ENCODE results near the gene EXT2. TPM values are rescaled to one million over a fixed set of nuclear protein-coding genes. Genes with fewer than 3 reads are reported as not detected.

Gene EXT2
- total RNA-seq, 1 donor from 2014 or later, result 24.5 TPM

- H3K4me1 ChIP-seq, result peaks cover 13% of the 10 kb centered on the region
- no peak overlapping the region for H3K27ac ChIP-seq (replicated peaks)
- intact Hi-C loops (cut with micrococcal nuclease), result loop anchor here (10.0 kb wide), 1 partner anchor 64 kb away; no protein-coding TSS in a partner anchor
- H3K9me3 ChIP-seq (replicated peaks), result peaks cover 18% of the 10 kb centered on the region
- no peak overlapping the region for H3K4me3 ChIP-seq
- no peak for TF ChIP-seq CTCF (IDR thresholded peaks at IDR 0.05; ENCODE audit: borderline replicate concordance)
- DNase-seq, result no peak
- peaks cover 27% of the 10 kb centered on the region for H3K36me3 ChIP-seq
- no peaks in the 10 kb centered on the region for H3K27me3 ChIP-seq (ENCODE audit: low read depth)
Measured at GRCh38 chr11:44190883-44191230, 95.4 kb downstream of the EXT2 start.

GRCh38 chr11:44191322-44192016, 96.0 kb downstream of the EXT2 start:
- Histone ChIP-seq H3K27me3 (ENCODE audit: low read depth) (no peaks in the 10 kb centered on the region), H3K4me1 (peaks cover 13% of the 10 kb centered on the region), H3K36me3 (peaks cover 27% of the 10 kb centered on the region), H3K9me3 (replicated peaks) (peaks cover 23% of the 10 kb centered on the region), H3K27ac (replicated peaks) (no peak overlapping the region), H3K4me3 (no peak overlapping the region)
- intact Hi-C loops (cut with micrococcal nuclease), result loop anchor here (10.0 kb wide), 1 partner anchor 63 kb away; no protein-coding TSS in a partner anchor
- TF ChIP-seq CTCF (IDR thresholded peaks at IDR 0.05; ENCODE audit: borderline replicate concordance), result no peak
- no peak for DNase-seq

- intact Hi-C loops (cut with micrococcal nuclease), result loop anchor here (10.0 kb wide), 1 partner anchor 63 kb away; no protein-coding TSS in a partner anchor
- Histone ChIP-seq H3K4me1 (peaks cover 13% of the 10 kb centered on the region), H3K4me3 (no peak overlapping the region), H3K27ac (replicated peaks) (no peak overlapping the region), H3K27me3 (ENCODE audit: low read depth) (no peaks in the 10 kb centered on the region), H3K36me3 (peaks cover 27% of the 10 kb centered on the region), H3K9me3 (replicated peaks) (peaks cover 23% of the 10 kb centered on the region)
- no peak for TF ChIP-seq CTCF (IDR thresholded peaks at IDR 0.05; ENCODE audit: borderline replicate concordance)
- no peak for DNase-seq
Measured at GRCh38 chr11:44192017-44192385, 96.5 kb downstream of the EXT2 start.

GRCh38 chr11:44192462-44193100, 97.1 kb downstream of the EXT2 start:
- intact Hi-C loops (cut with micrococcal nuclease), result loop anchor here (10.0 kb wide), 1 partner anchor 62 kb away; no protein-coding TSS in a partner anchor
- Histone ChIP-seq H3K4me1 (peaks cover 13% of the 10 kb centered on the region), H3K9me3 (replicated peaks) (peaks cover 23% of the 10 kb centered on the region), H3K27ac (replicated peaks) (no peak overlapping the region), H3K36me3 (peaks cover 25% of the 10 kb centered on the region), H3K4me3 (no peak overlapping the region), H3K27me3 (ENCODE audit: low read depth) (no peaks in the 10 kb centered on the region)
- no peak for DNase-seq
- no peak for TF ChIP-seq CTCF (IDR thresholded peaks at IDR 0.05; ENCODE audit: borderline replicate concordance)

GRCh38 chr11:44193856-44194255, 98.4 kb downstream of the EXT2 start:
- no peak for DNase-seq
- no peak overlapping the region for H3K4me3 ChIP-seq
- H3K36me3 ChIP-seq, result peaks cover 22% of the 10 kb centered on the region
- peaks cover 11% of the 10 kb centered on the region for H3K9me3 ChIP-seq (replicated peaks)
- TF ChIP-seq CTCF (IDR thresholded peaks at IDR 0.05; ENCODE audit: borderline replicate concordance), result no peak
- H3K4me1 ChIP-seq, result peaks cover 13% of the 10 kb centered on the region
- H3K27me3 ChIP-seq (ENCODE audit: low read depth), result no peaks in the 10 kb centered on the region
- intact Hi-C loops (cut with micrococcal nuclease), result loop anchor here (10.0 kb wide), 1 partner anchor 61 kb away; no protein-coding TSS in a partner anchor
- H3K27ac ChIP-seq (replicated peaks), result no peak overlapping the region
